Measurements from ENCODE around the gene TBXT.
"Not testable (repeated sequence)": the region's sequence is repeated elsewhere in the genome, so short reads cannot be mapped to it uniquely, and the experiment has no call there.

TBXT gene

GRCh38 chr6:166169549-166170421, 2.1 kb upstream of the TBXT start:
- DNase-seq = no peak

GRCh38 chr6:166168616-166169548, 1.2 kb upstream of the TBXT start:
- no peak for DNase-seq

GRCh38 chr6:166167258-166167731, 356 bp downstream of the TBXT start:
- DNase-seq = no peak

- no peak for DNase-seq
These were observed 1.1 kb downstream of the TBXT start for GRCh38 chr6:166166314-166167257.

GRCh38 chr6:166165558-166166313, 1.9 kb downstream of the TBXT start:
- no peak for DNase-seq

- no peak for DNase-seq
These were observed 4.9 kb downstream of the TBXT start for GRCh38 chr6:166162599-166163342.

GRCh38 chr6:166157930-166158617, 9.6 kb downstream of the TBXT start:
- no peak for DNase-seq

- DNase-seq = no peak
These were observed 10.7 kb downstream of the TBXT start for GRCh38 chr6:166156942-166157341.

GRCh38 chr6:166153966-166154365, 13.7 kb downstream of the TBXT start:
- DNase-seq = no peak

GRCh38 chr6:166152660-166153059, 15.0 kb downstream of the TBXT start:
- no peak for DNase-seq

GRCh38 chr6:166151798-166152197, 15.9 kb downstream of the TBXT start:
- DNase-seq = no peak

- DNase-seq = no peak
These were observed 21.9 kb downstream of the TBXT start for GRCh38 chr6:166145751-166146150.

GRCh38 chr6:166143011-166143410, 24.6 kb downstream of the TBXT start:
- no peak for DNase-seq

GRCh38 chr6:166127624-166128472, 39.8 kb downstream of the TBXT start:
- DNase-seq = no peak

- DNase-seq = not testable (repeated sequence)
These were observed 44.5 kb downstream of the TBXT start for GRCh38 chr6:166123115-166123514.

GRCh38 chr6:166121726-166122125, 45.9 kb downstream of the TBXT start:
- DNase-seq = no peak

- DNase-seq = no peak
These were observed 48.3 kb downstream of the TBXT start for GRCh38 chr6:166119116-166119911.

GRCh38 chr6:166115609-166116008, 52.0 kb downstream of the TBXT start:
- DNase-seq = no peak
